ENCODE data around the gene KLRC2. TPM values are rescaled to one million over a fixed set of nuclear protein-coding genes. Genes with fewer than 3 reads are reported as not detected.
A peak's percentile ranks its signal among the peaks of the same experiment; 100 is the strongest.
"Not testable (repeated sequence)": the region's sequence is repeated elsewhere in the genome, so short reads cannot be mapped to it uniquely, and the experiment has no call there.

Gene KLRC2
- total and polyA plus RNA-seq, 2 of the 4 experiments (the other 2 are of a cell fraction): not detected

DNA sequence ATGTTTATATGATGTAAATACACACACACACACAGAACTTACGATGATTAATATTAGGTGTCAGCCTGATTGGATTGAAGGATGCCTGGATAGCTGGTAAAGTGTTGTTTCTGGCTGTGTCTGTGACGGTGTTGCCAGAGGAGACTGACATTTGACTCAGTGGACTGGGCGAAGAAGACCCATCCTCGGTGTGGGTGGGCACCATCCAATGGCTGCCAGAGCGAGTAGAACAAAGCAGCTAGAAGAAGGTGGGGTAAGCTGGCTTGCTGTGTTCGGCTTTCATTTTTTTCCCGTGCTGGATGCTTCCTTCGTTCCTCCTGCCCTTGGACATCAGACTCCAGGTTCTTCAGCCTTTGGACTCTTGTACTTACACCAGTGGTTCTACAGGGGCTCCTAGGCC lies 5.3 kb upstream of the KLRC2 start:
- in situ Hi-C loops (cut with MboI; ENCODE audit: low sequenced_read_pairs); H2BK120ac ChIP-seq (ENCODE audit: low read depth, low read length); H4K91ac ChIP-seq (ENCODE audit: insufficient read depth, low read depth, low read length); H3K4me3 ChIP-seq (ENCODE audit: insufficient read depth, low read depth, low read length); ATAC-seq (ENCODE audit: low read depth); H2AK5ac ChIP-seq (ENCODE audit: low read depth, low read length); H3K9me3 ChIP-seq (ENCODE audit: control insufficient read depth, insufficient read depth, low read length); H4K5ac ChIP-seq (ENCODE audit: low read depth, low read length); H2AFZ ChIP-seq (replicated peaks; ENCODE audit: low read length, poor library complexity); H4K20me1 ChIP-seq (ENCODE audit: insufficient read depth, low read length); H3K18ac ChIP-seq (ENCODE audit: low read depth, low read length); H3K27ac ChIP-seq (ENCODE audit: insufficient read depth, low read length); BruUV-seq (replicated peaks); H2BK15ac ChIP-seq (ENCODE audit: low read depth, low read length); H3K9ac ChIP-seq (ENCODE audit: low read depth, low read length); H3K4me2 ChIP-seq (ENCODE audit: low read depth, low read length); H3K4me1 ChIP-seq (ENCODE audit: control insufficient read depth, insufficient read depth, low read length); H3K56ac ChIP-seq (ENCODE audit: extremely low read depth, insufficient read depth, low read length); DNase-seq; POLR2A ChIA-PET (ENCODE audit: unreplicated experiment); dilution Hi-C loops (cut with HindIII; ENCODE audit: low sequenced_read_pairs, unreplicated experiment); H3K36me3 ChIP-seq (ENCODE audit: control insufficient read depth, insufficient read depth, low read length); CTCF ChIA-PET; H3K4ac ChIP-seq (ENCODE audit: low read depth, low read length); H2BK20ac ChIP-seq (ENCODE audit: low read depth, low read length); H3K14ac ChIP-seq (replicated peaks; ENCODE audit: low read depth, low read length); H3K9me1 ChIP-seq (ENCODE audit: insufficient read depth, low read length); H3K79me1 ChIP-seq (ENCODE audit: low read depth in 1 of 2, low read length in 2 of 2); H2BK5ac ChIP-seq (ENCODE audit: low read depth, low read length, poor library complexity, severe bottlenecking); H3K23ac ChIP-seq (ENCODE audit: low read depth, low read length); H3K27me3 ChIP-seq (ENCODE audit: control insufficient read depth, insufficient read depth, low read length); H2AK9ac ChIP-seq (replicated peaks; ENCODE audit: low read depth, low read length, poor library complexity); H4K8ac ChIP-seq (ENCODE audit: low read depth in 2 of 2, low read length in 2 of 2); intact Hi-C loops (cut with micrococcal nuclease): not testable (repeated sequence)
- WGBS, 2 experiments (ENCODE audit: extremely low coverage in 2 of 2, insufficient read length in 1 of 2): no CpG with 5 or more reads among the region's 8 CpGs

DNA sequence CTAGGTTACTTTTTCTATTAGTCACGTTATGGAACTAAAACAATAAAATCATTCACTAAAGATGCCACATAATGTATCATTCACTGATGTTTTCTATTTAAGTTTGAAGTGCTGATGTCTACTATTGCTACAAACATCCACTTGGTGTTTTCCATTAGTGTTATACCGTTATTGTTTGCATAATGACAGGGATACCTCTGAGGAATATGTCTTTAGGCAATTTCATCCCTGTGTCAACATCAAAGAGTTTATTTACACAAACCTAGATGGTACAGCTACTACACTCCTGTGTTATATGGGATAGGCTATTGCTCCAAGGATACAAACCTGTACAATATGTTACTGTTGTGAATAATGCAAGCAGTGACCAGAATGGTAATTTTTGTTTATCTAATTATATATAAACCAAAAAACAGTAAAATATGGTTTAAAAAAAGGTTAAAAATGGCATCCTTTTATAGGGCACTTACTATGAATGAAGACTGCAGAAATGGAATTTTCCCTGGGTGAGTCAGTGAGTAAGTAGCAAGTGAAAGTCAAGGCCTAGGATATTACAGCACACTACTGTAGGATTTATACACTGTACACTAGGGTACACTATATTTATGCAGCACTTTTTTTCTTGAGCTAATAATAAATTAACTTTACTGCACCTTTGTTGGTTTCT lies 3.9 kb upstream of the KLRC2 start:
- peak; percentile 57; the same call in 1 of the 2 replicates for ATAC-seq (ENCODE audit: low read depth)
- H3K27me3 ChIP-seq (ENCODE audit: control insufficient read depth, insufficient read depth, low read length): not testable (repeated sequence)

More for the DNA sequence above, 3.9 kb upstream of the KLRC2 start:
- H3K4me3 ChIP-seq (ENCODE audit: insufficient read depth, low read depth, low read length); DNase-seq; H3K27ac ChIP-seq (ENCODE audit: insufficient read depth, low read length); H3K56ac ChIP-seq (ENCODE audit: extremely low read depth, insufficient read depth, low read length); H2BK15ac ChIP-seq (ENCODE audit: low read depth, low read length); H2BK20ac ChIP-seq (ENCODE audit: low read depth, low read length); H3K9me1 ChIP-seq (ENCODE audit: insufficient read depth, low read length); H3K4ac ChIP-seq (ENCODE audit: low read depth, low read length); H4K8ac ChIP-seq (ENCODE audit: low read depth in 2 of 2, low read length in 2 of 2); H3K4me2 ChIP-seq (ENCODE audit: low read depth, low read length); H3K14ac ChIP-seq (replicated peaks; ENCODE audit: low read depth, low read length); H2AK5ac ChIP-seq (ENCODE audit: low read depth, low read length); H4K91ac ChIP-seq (ENCODE audit: insufficient read depth, low read depth, low read length); intact Hi-C loops (cut with micrococcal nuclease); CTCF ChIA-PET; dilution Hi-C loops (cut with HindIII; ENCODE audit: low sequenced_read_pairs, unreplicated experiment); H3K4me1 ChIP-seq (ENCODE audit: control insufficient read depth, insufficient read depth, low read length); H2BK120ac ChIP-seq (ENCODE audit: low read depth, low read length); H3K36me3 ChIP-seq (ENCODE audit: control insufficient read depth, insufficient read depth, low read length); H4K20me1 ChIP-seq (ENCODE audit: insufficient read depth, low read length); H2BK5ac ChIP-seq (ENCODE audit: low read depth, low read length, poor library complexity, severe bottlenecking); H3K9ac ChIP-seq (ENCODE audit: low read depth, low read length); H3K23ac ChIP-seq (ENCODE audit: low read depth, low read length); H3K18ac ChIP-seq (ENCODE audit: low read depth, low read length); H3K79me1 ChIP-seq (ENCODE audit: low read depth in 1 of 2, low read length in 2 of 2); in situ Hi-C loops (cut with MboI; ENCODE audit: low sequenced_read_pairs); BruUV-seq (replicated peaks); POLR2A ChIA-PET (ENCODE audit: unreplicated experiment); H2AK9ac ChIP-seq (replicated peaks; ENCODE audit: low read depth, low read length, poor library complexity); H4K5ac ChIP-seq (ENCODE audit: low read depth, low read length); H3K9me3 ChIP-seq (ENCODE audit: control insufficient read depth, insufficient read depth, low read length); H2AFZ ChIP-seq (replicated peaks; ENCODE audit: low read length, poor library complexity): not testable (repeated sequence)
- WGBS, 2 experiments (ENCODE audit: extremely low coverage in 2 of 2, insufficient read length in 1 of 2): no CpG with 5 or more reads among the region's 2 CpGs

Measured in IMR-90 (cell line).